Rectal smooth muscle tissue (tissue), 1 donor: ENCODE measurements around the gene HMGB4.

Source experiments
- H3K27ac ChIP-seq: one replicate; pipeline ENCODE4 v1.7.0; 2013; ENCODE audit warnings: low read depth, low read length, inconsistent platforms
- H3K27me3 ChIP-seq: one replicate; pipeline ENCODE4 v1.7.0; 2013; ENCODE audit warnings: low read length; ENCODE audit not compliant: control insufficient read depth, insufficient read depth
- H3K36me3 ChIP-seq: one replicate; pipeline ENCODE4 v1.7.0; 2013; ENCODE audit warnings: low read length; ENCODE audit not compliant: control insufficient read depth, insufficient read depth
- H3K4me1 ChIP-seq: one replicate; pipeline ENCODE4 v1.7.0; 2013; ENCODE audit warnings: low read length; ENCODE audit not compliant: control insufficient read depth, insufficient read depth
- H3K4me3 ChIP-seq: one replicate; pipeline ENCODE4 v1.7.0; 2013; ENCODE audit warnings: low read length
- H3K9ac ChIP-seq: one replicate; pipeline ENCODE4 v1.7.0; 2013; ENCODE audit warnings: low read length

Gene HMGB4

GRCh38 chr1:33878392-33878791 is 14.5 kb downstream of the HMGB4 start:
- no peaks in the 10 kb centered on the region for H3K4me1 ChIP-seq
- H3K9ac ChIP-seq, result no peak overlapping the region
- no peak overlapping the region for H3K27ac ChIP-seq
- H3K27me3 ChIP-seq, result no peaks in the 10 kb centered on the region
- H3K36me3 ChIP-seq, result no peaks in the 10 kb centered on the region
- no peak overlapping the region for H3K4me3 ChIP-seq

- H3K4me3 ChIP-seq, result no peak overlapping the region
- H3K4me1 ChIP-seq, result no peaks in the 10 kb centered on the region
- H3K9ac ChIP-seq, result no peak overlapping the region
- H3K27me3 ChIP-seq, result no peaks in the 10 kb centered on the region
- no peaks in the 10 kb centered on the region for H3K36me3 ChIP-seq
- no peak overlapping the region for H3K27ac ChIP-seq
Measured at GRCh38 chr1:33880305-33880704, 16.4 kb downstream of the HMGB4 start.

- Histone ChIP-seq H3K36me3 (no peaks in the 10 kb centered on the region), H3K4me1 (no peaks in the 10 kb centered on the region), H3K9ac (no peak overlapping the region), H3K27me3 (no peaks in the 10 kb centered on the region), H3K27ac (no peak overlapping the region), H3K4me3 (no peak overlapping the region)
Measured at GRCh38 chr1:33886496-33886895, 22.6 kb downstream of the HMGB4 start.

- Histone ChIP-seq H3K27ac (no peak overlapping the region), H3K4me3 (no peak overlapping the region), H3K27me3 (no peaks in the 10 kb centered on the region), H3K4me1 (no peaks in the 10 kb centered on the region), H3K36me3 (no peaks in the 10 kb centered on the region), H3K9ac (no peak overlapping the region)
Measured at GRCh38 chr1:33893147-33893830, 29.4 kb downstream of the HMGB4 start.

- Histone ChIP-seq H3K27me3 (no peaks in the 10 kb centered on the region), H3K36me3 (no peaks in the 10 kb centered on the region), H3K4me1 (no peaks in the 10 kb centered on the region), H3K9ac (no peak overlapping the region), H3K4me3 (no peak overlapping the region), H3K27ac (no peak overlapping the region)
Measured at GRCh38 chr1:33895396-33895795, 31.5 kb downstream of the HMGB4 start.

- Histone ChIP-seq H3K4me3 (no peak overlapping the region), H3K4me1 (no peaks in the 10 kb centered on the region), H3K27me3 (no peaks in the 10 kb centered on the region), H3K36me3 (no peaks in the 10 kb centered on the region), H3K9ac (no peak overlapping the region), H3K27ac (no peak overlapping the region)
Measured at GRCh38 chr1:33895976-33896375, 32.1 kb downstream of the HMGB4 start.

GRCh38 chr1:33897092-33897725 is 33.3 kb downstream of the HMGB4 start:
- no peak overlapping the region for H3K27ac ChIP-seq

GRCh38 chr1:33898406-33898805 is 34.5 kb downstream of the HMGB4 start:
- H3K36me3 ChIP-seq, result no peaks in the 10 kb centered on the region
- no peaks in the 10 kb centered on the region for H3K27me3 ChIP-seq
- no peak overlapping the region for H3K27ac ChIP-seq
- no peak overlapping the region for H3K9ac ChIP-seq
- no peaks in the 10 kb centered on the region for H3K4me1 ChIP-seq
- H3K4me3 ChIP-seq, result no peak overlapping the region

More at GRCh38 chr1:33897092-33897725, 33.3 kb downstream of the HMGB4 start:
- Histone ChIP-seq H3K4me1 (no peaks in the 10 kb centered on the region), H3K36me3 (no peaks in the 10 kb centered on the region), H3K27me3 (no peaks in the 10 kb centered on the region), H3K4me3 (no peak overlapping the region), H3K9ac (no peak overlapping the region)

GRCh38 chr1:33898881-33899280 is 35.0 kb downstream of the HMGB4 start:
- Histone ChIP-seq H3K27ac (no peak overlapping the region), H3K9ac (no peak overlapping the region), H3K27me3 (no peaks in the 10 kb centered on the region), H3K36me3 (no peaks in the 10 kb centered on the region), H3K4me3 (no peak overlapping the region), H3K4me1 (no peaks in the 10 kb centered on the region)

- no peaks in the 10 kb centered on the region for H3K27me3 ChIP-seq
- no peaks in the 10 kb centered on the region for H3K36me3 ChIP-seq
- H3K4me1 ChIP-seq, result no peaks in the 10 kb centered on the region
- no peak overlapping the region for H3K4me3 ChIP-seq
- no peak overlapping the region for H3K27ac ChIP-seq
- H3K9ac ChIP-seq, result no peak overlapping the region
Measured at GRCh38 chr1:33899746-33900145, 35.9 kb downstream of the HMGB4 start.

- no peaks in the 10 kb centered on the region for H3K4me1 ChIP-seq
- no peaks in the 10 kb centered on the region for H3K36me3 ChIP-seq
- H3K9ac ChIP-seq, result no peak overlapping the region
- H3K27ac ChIP-seq, result no peak overlapping the region
- H3K27me3 ChIP-seq, result no peaks in the 10 kb centered on the region
- H3K4me3 ChIP-seq, result no peak overlapping the region
Measured at GRCh38 chr1:33902486-33903209, 38.8 kb downstream of the HMGB4 start.

- Histone ChIP-seq H3K27me3 (no peaks in the 10 kb centered on the region), H3K4me1 (no peaks in the 10 kb centered on the region), H3K4me3 (no peak overlapping the region)
Measured at GRCh38 chr1:33903210-33903589, 39.3 kb downstream of the HMGB4 start.

More at GRCh38 chr1:33903210-33903589, 39.3 kb downstream of the HMGB4 start:
- Histone ChIP-seq H3K36me3 (no peaks in the 10 kb centered on the region), H3K27ac (no peak overlapping the region), H3K9ac (no peak overlapping the region)
